Endothelial cell of umbilical vein (primary cell): Measurements from ENCODE around the gene MBNL2. TPM values are rescaled to one million over a fixed set of nuclear protein-coding genes. Genes with fewer than 3 reads are reported as not detected.

Experiments
- BruUV-seq: library from RNA; stranded (reverse); fragments of 400-500 nt; replicated peaks from 2 replicates; lab custom pipeline; 2021; lab: Mats Ljungman, UMichigan
- CTCF ChIA-PET: fragments of 300-600, 350-600 bp; sonication (Branson Sonifier 250); formaldehyde crosslinking; loops from one replicate; lab custom pipeline; 2021; ENCODE audit warnings: antibody characterized with exemption, inconsistent platforms; lab: Charles Lee
- POLR2A ChIA-PET: fragments of 300-600, 350-600 bp; sonication (Branson Sonifier 250); formaldehyde crosslinking; loops from one replicate; lab custom pipeline; 2021; ENCODE audit warnings: antibody characterized with exemption, inconsistent platforms; lab: Charles Lee
- DNase-seq: peaks from one replicate; pipeline ENCODE4 v3.0.0-alpha.2; 2011; ENCODE audit warnings: low read depth, low spot score
- FAIRE-seq: peaks from 2 replicates; lab custom pipeline; 2011; peaks lifted over from hg19 to GRCh38; lab: Jason Lieb, UNC
- H2AFZ ChIP-seq: 2 replicates; pipeline ENCODE4 v1.6.0; 2012; ENCODE audit warnings: low read depth, low read length, control low read depth, inconsistent platforms
- H3K27ac ChIP-seq: 2 replicates; pipeline ENCODE4 v1.5.1; 2011; ENCODE audit warnings: low read depth, mild to moderate bottlenecking, control low read depth, low read length, moderate library complexity; ENCODE audit not compliant: insufficient read depth
- H3K27me3 ChIP-seq, 2 experiments: 2 replicates each; pipeline versions ENCODE4 v1.6.0 to v1.6.1; 2011; ENCODE audit warnings: low read length in 2 of 2, mixed read lengths in 1 of 2; ENCODE audit not compliant: control insufficient read depth in 2 of 2, insufficient read depth in 2 of 2
- H3K36me3 ChIP-seq, 2 experiments: 2 replicates in 1 of 2; 3 replicates in 1 of 2; pipeline ENCODE4 v1.5.1; 2011; ENCODE audit warnings: low read length in 2 of 2, mild to moderate bottlenecking in 1 of 2, moderate library complexity in 1 of 2; ENCODE audit not compliant: control insufficient read depth in 2 of 2, insufficient read depth in 2 of 2; ENCODE audit errors: extremely low read depth in 1 of 2
- H3K4me1 ChIP-seq: 3 replicates; pipeline ENCODE4 v1.5.1; 2011; ENCODE audit warnings: mild to moderate bottlenecking, low read length; ENCODE audit not compliant: control insufficient read depth, insufficient read depth; ENCODE audit errors: extremely low read depth
- H3K4me2 ChIP-seq: 2 replicates; pipeline ENCODE4 v1.6.1; 2011; ENCODE audit warnings: low read length, control low read depth, mixed read lengths; ENCODE audit not compliant: insufficient read depth
- H3K4me3 ChIP-seq, 3 experiments: fragments of 200-600 bp in 1 of 3; sonication (generic), shearing (Covaris generic) in 1 of 3; replicated peaks in 1 of 3; 2 replicates each; pipeline ENCODE4 v1.5.1; 2011 to 2016; ENCODE audit warnings: control low read depth in 3 of 3, low read length in 3 of 3, mild to moderate bottlenecking in 2 of 3, inconsistent platforms in 1 of 3, low read depth in 1 of 3, moderate library complexity in 1 of 3; ENCODE audit not compliant: insufficient read depth in 1 of 3
- H3K79me2 ChIP-seq: 2 replicates; pipeline ENCODE4 v1.6.0; 2012; ENCODE audit warnings: low read length, inconsistent platforms; ENCODE audit not compliant: control insufficient read depth, insufficient read depth
- H3K9ac ChIP-seq: replicated peaks from 2 replicates; pipeline ENCODE3; 2011; ENCODE audit warnings: low read length, control low read depth; ENCODE audit not compliant: insufficient read depth; ENCODE audit errors: extremely low read depth
- H3K9me1 ChIP-seq: replicated peaks from 3 replicates; pipeline ENCODE4 v1.6.0; 2011; ENCODE audit warnings: mild to moderate bottlenecking, low read length; ENCODE audit not compliant: control insufficient read depth, insufficient read depth; ENCODE audit errors: extremely low read depth
- H3K9me3 ChIP-seq: replicated peaks from 2 replicates; pipeline ENCODE4 v1.5.1; 2012; ENCODE audit warnings: low read length, inconsistent platforms; ENCODE audit not compliant: control insufficient read depth, insufficient read depth
- H4K20me1 ChIP-seq: replicated peaks from 2 replicates; pipeline ENCODE3; 2011; ENCODE audit warnings: mild to moderate bottlenecking, low read length; ENCODE audit not compliant: control insufficient read depth, insufficient read depth; ENCODE audit errors: extremely low read depth
- CTCF ChIP-seq, 2 donors: IDR thresholded peaks; 1 replicate in 1 of 2; 2 replicates in 1 of 2; pipeline ENCODE4 v1.5.1; 2011; ENCODE audit warnings: low read length in 2 of 2, mild to moderate bottlenecking in 2 of 2, moderate library complexity in 2 of 2, control low read depth in 1 of 2, inconsistent platforms in 1 of 2, low read depth in 1 of 2; ENCODE audit not compliant: insufficient read depth in 1 of 2; ENCODE audit errors: extremely low read depth in 1 of 2
- EZH2 ChIP-seq: IDR thresholded peaks from 2 replicates; pipeline ENCODE4 v1.6.1; 2012; ENCODE audit warnings: borderline replicate concordance, low read depth, mild to moderate bottlenecking, moderate library complexity, low read length, inconsistent platforms; ENCODE audit not compliant: severe bottlenecking
- FOS ChIP-seq: IDR thresholded peaks from 2 replicates; pipeline ENCODE4 v1.6.1; 2011; ENCODE audit warnings: mild to moderate bottlenecking, low read length, moderate library complexity, borderline replicate concordance; ENCODE audit not compliant: insufficient read depth
- GATA2 ChIP-seq: IDR thresholded peaks from 2 replicates; pipeline ENCODE4 v1.7.0; 2011; ENCODE audit warnings: low read depth, mild to moderate bottlenecking, moderate library complexity, mixed read lengths, low read length; ENCODE audit not compliant: insufficient read length, insufficient read depth
- JUN ChIP-seq: IDR thresholded peaks from 2 replicates; pipeline ENCODE4 v1.6.1; 2011; ENCODE audit warnings: borderline replicate concordance, low read depth; ENCODE audit not compliant: insufficient read length, insufficient read depth
- MAX ChIP-seq: IDR thresholded peaks from 2 replicates; pipeline ENCODE4 v1.6.1; 2011; ENCODE audit not compliant: insufficient read depth, insufficient read length
- MYC ChIP-seq: IDR thresholded peaks from one replicate; pipeline ENCODE4 v1.6.1; 2011; ENCODE audit warnings: mild to moderate bottlenecking, low read depth, low read length
- POLR2A ChIP-seq: IDR thresholded peaks from 2 replicates; pipeline ENCODE4 v1.6.1; 2012; ENCODE audit warnings: low read depth, mild to moderate bottlenecking, control low read depth, low read length
- POLR2AphosphoS5 ChIP-seq: IDR thresholded peaks from 2 replicates; pipeline ENCODE4 v1.6.1; 2012; ENCODE audit warnings: low read depth, mild to moderate bottlenecking, control low read depth, low read length, moderate library complexity; ENCODE audit not compliant: insufficient read depth
- dilution Hi-C: fragments of 300-500 bp; cut with MboI; formaldehyde crosslinking; loops from one replicate; pipeline ENCODE4 v1.15.0; 2019; ENCODE audit warnings: low sequenced_read_pairs; ENCODE audit not compliant: extremely low pct_ligation_motif_present
- intact Hi-C: fragments of 100-400 bp; cut with micrococcal nuclease; formaldehyde crosslinking; loops from one replicate; pipeline ENCODE4 v1.10.0; 2022
- polyA plus RNA-seq, 4 experiments: library from polyadenylated mRNA; depleted of rRNA in 3 of 4; stranded (reverse) in 3 of 4; unstranded in 1 of 4; fragments of >200 nt; gene quantifications; 2 replicates each; pipeline versions ENCODE4 v1.2.1 to v1.2.3, GENCODE V29; 2011 to 2012; ENCODE audit warnings: missing spikeins in 1 of 4
- total RNA-seq: library from RNA; stranded (reverse); gene quantifications from 2 replicates; pipeline ENCODE4 v1.2.3, GENCODE V29; 2021

The MBNL2 gene
- total and polyA plus RNA-seq, 2 donors (not counting 3 experiments of a cell fraction or from before 2014, with no cell fraction given): 32.9 to 76.5 TPM

- DNase-seq (no peak), FAIRE-seq (no peak)
- peaks cover 2 to 7% of the 10 kb centered on the region in 2 experiments for H3K27me3 ChIP-seq
- H3K36me3 ChIP-seq: no peaks in the 10 kb centered on the region
- H3K4me2 ChIP-seq: no peak overlapping the region
- no peak overlapping the region for H2AFZ ChIP-seq
- ChIA-PET POLR2A (no interaction called here), CTCF (no interaction called here)
- H3K9me1 ChIP-seq: no peaks in the 10 kb centered on the region
- no peaks in the 10 kb centered on the region for H3K79me2 ChIP-seq
- no peak overlapping the region for H3K9ac ChIP-seq
- no peaks in the 10 kb centered on the region for H3K9me3 ChIP-seq
- H4K20me1 ChIP-seq: no peaks in the 10 kb centered on the region
- H3K4me1 ChIP-seq: no peaks in the 10 kb centered on the region
- no peak overlapping the region for H3K4me3 ChIP-seq
- TF ChIP-seq POLR2AphosphoS5: no peak
- no peak overlapping the region for H3K27ac ChIP-seq
- dilution Hi-C loops: no loop called here
- BruUV-seq: no TSS peak
- intact Hi-C loops: no loop called here
Observed at GRCh38 chr13:97417698-97418097, 195.6 kb downstream of the MBNL2 start.

DNA sequence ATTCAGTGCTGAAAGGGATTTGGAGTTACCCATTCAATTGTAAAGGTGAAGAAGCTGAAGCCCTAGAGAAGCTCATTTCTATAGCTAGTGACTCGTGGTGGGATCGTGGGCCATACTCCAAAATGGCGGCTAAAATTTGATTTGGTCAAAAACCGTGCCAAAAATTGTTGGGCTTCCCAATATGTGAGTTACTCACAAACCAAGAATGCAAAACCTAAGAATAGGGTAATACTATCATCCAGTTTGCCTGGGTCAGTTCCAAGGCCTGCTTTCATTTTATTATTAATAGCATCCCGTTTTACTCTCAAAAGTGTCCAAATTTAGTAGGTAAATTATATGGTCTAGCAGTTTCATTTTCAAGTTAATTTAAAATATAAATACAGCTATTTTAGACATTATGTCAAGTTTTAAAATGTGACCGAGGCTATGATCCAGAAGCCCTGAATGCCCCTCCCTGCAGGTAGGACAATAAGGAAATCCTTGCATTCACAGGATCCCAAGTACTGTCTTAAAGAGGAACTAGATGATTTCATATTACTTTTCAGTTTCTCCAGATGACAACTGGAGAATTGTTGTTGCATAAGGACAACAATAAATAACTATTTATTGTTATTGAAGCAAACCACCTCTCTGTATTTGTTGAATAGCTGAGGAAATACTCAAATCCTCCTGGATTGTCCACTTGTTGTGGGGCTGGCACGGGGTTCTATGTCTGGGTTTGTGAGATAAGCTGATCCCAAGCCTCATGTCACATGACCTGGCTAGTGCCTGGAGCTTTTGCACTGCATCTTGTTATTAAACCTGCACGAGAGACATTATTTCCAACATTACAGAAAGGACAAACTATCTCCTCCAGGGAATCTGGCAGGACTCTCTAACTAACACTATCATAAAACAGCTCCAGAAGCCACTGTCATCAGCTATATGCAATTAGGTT, 200.3 kb downstream of the MBNL2 start:
- H3K9me3 ChIP-seq: no peaks in the 10 kb centered on the region
- no peaks in the 10 kb centered on the region for H3K79me2 ChIP-seq
- H3K27ac ChIP-seq: no peak overlapping the region
- H3K9ac ChIP-seq: no peak overlapping the region
- H3K36me3 ChIP-seq: no peaks in the 10 kb centered on the region
- peaks cover 3% of the 10 kb centered on the region in 2 experiments for H3K27me3 ChIP-seq
- DNase-seq (no peak), FAIRE-seq (no peak)
- no peak overlapping the region for H3K4me3 ChIP-seq
- H2AFZ ChIP-seq: no peak overlapping the region
- dilution Hi-C loops: no loop called here
- BruUV-seq: no TSS peak
- intact Hi-C loops: no loop called here
- H4K20me1 ChIP-seq: no peaks in the 10 kb centered on the region
- H3K9me1 ChIP-seq: no peaks in the 10 kb centered on the region
- H3K4me1 ChIP-seq: no peaks in the 10 kb centered on the region
- CTCF ChIA-PET: no interaction called here
- POLR2A ChIA-PET: no interaction called here
- no peak for TF ChIP-seq FOS
- no peak for TF ChIP-seq CTCF (IDR thresholded peaks at IDR 0.05; ENCODE audit: extremely low read depth in 1 of 2, insufficient read depth in 1 of 2, low read depth in 1 of 2, low read length in 2 of 2)
- no peak for TF ChIP-seq EZH2
- no peak for TF ChIP-seq JUN
- TF ChIP-seq MAX: no peak
- no peak for TF ChIP-seq MYC
- no peak for TF ChIP-seq POLR2AphosphoS5
- no peak for TF ChIP-seq GATA2
- TF ChIP-seq POLR2A: no peak
- H3K4me2 ChIP-seq: no peak overlapping the region
